ENCODE measurements around the gene WWOX.

Gene WWOX

DNA sequence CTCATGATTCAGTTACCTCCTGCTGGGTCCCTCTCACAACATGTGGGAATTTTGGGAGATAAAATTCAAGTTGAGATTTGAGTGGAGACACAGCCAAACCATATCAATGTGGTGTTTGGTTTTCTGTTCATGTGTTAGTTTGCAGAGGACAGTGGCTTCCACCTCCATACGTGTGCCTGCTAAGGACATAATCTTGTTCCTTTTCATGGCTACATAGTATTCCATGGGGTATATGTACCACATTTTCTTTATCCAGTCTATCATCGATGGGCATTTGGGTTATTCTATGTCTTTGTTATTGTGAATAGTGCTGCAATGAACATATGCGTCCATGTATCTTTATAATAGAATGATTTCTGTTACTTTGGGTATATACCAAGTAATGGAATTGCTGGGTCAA, 4.5 kb upstream of the WWOX start:
- no peak for DNase-seq (ENCODE audit: low read depth in 2 of 2)
- TF ChIP-seq, protein P1, sequence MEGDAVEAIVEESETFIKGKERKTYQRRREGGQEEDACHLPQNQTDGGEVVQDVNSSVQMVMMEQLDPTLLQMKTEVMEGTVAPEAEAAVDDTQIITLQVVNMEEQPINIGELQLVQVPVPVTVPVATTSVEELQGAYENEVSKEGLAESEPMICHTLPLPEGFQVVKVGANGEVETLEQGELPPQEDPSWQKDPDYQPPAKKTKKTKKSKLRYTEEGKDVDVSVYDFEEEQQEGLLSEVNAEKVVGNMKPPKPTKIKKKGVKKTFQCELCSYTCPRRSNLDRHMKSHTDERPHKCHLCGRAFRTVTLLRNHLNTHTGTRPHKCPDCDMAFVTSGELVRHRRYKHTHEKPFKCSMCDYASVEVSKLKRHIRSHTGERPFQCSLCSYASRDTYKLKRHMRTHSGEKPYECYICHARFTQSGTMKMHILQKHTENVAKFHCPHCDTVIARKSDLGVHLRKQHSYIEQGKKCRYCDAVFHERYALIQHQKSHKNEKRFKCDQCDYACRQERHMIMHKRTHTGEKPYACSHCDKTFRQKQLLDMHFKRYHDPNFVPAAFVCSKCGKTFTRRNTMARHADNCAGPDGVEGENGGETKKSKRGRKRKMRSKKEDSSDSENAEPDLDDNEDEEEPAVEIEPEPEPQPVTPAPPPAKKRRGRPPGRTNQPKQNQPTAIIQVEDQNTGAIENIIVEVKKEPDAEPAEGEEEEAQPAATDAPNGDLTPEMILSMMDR (IDR thresholded peaks at IDR 0.05; ENCODE audit: low read depth, low read length) = no peak
- H3K4me3 ChIP-seq (replicated peaks in 1 of 2; ENCODE audit: low read depth in 2 of 2, low read length in 2 of 2) = no peak overlapping the region

- no peak overlapping the region for H3K4me3 ChIP-seq (replicated peaks in 1 of 2; ENCODE audit: low read depth in 2 of 2, low read length in 2 of 2)
- TF ChIP-seq, protein P1 (IDR thresholded peaks at IDR 0.05; ENCODE audit: low read depth, low read length) = no peak
- DNase-seq (ENCODE audit: low read depth in 2 of 2) = peak in 1 of 2 donors; percentile 25
These were observed 3.1 kb upstream of the WWOX start for GRCh38 chr16:78096386-78096785.

DNA sequence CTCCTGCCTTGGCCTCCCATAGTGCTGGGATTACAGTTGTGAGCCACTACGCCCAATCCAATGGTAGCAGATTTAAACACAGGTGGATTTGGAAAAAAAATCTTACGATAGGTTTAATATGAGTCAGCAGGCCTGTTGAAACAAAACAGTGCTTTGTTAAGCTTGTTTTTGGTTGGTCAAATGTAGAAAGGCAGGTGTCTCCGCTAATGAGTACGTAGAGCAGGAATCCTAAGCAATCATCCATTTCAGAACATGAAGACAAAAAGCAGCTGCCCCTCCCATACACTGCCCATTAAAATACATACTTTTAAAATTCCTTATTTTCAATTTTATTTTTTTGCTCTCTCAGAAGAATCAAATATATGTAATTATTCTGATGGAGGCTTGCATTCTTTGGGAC, 1.9 kb upstream of the WWOX start:
- no peak for DNase-seq (ENCODE audit: low read depth in 2 of 2)
- TF ChIP-seq, protein P1 (IDR thresholded peaks at IDR 0.05; ENCODE audit: low read depth, low read length) = no peak
- H3K4me3 ChIP-seq (replicated peaks in 1 of 2; ENCODE audit: low read depth in 2 of 2, low read length in 2 of 2) = no peak overlapping the region

GRCh38 chr16:78098087-78098486, 1.4 kb upstream of the WWOX start:
- DNase-seq (ENCODE audit: low read depth in 2 of 2) = no peak
- H3K4me3 ChIP-seq (replicated peaks in 1 of 2; ENCODE audit: low read depth in 2 of 2, low read length in 2 of 2) = no peak overlapping the region
- TF ChIP-seq, protein P1 (IDR thresholded peaks at IDR 0.05; ENCODE audit: low read depth, low read length) = no peak

GRCh38 chr16:78098595-78099270, 721 bp upstream of the WWOX start:
- H3K4me3 ChIP-seq (replicated peaks in 1 of 2; ENCODE audit: low read depth in 2 of 2, low read length in 2 of 2) = peak overlapping the region; percentile 79 to 97
- DNase-seq (ENCODE audit: low read depth in 2 of 2) = no peak
- TF ChIP-seq, protein P1 (IDR thresholded peaks at IDR 0.05; ENCODE audit: low read depth, low read length) = no peak

DNA sequence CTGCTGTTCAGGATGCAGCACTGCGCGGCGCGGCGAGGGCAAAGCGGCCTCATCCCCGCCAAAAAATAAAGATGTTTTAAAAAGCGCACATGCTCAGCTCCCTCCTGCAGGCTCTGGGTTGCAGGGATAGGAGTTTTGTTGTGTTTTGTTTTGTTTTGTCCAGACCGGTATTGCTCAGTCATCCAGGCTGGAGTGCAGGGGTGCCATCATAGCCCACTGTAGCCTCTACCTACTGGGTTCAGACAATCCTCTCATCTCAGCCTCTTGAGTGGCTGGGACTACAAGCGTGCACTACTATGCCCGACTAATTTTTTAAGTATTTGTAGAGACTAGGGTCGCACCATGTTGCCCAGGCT, 636 bp downstream of the WWOX start:
- peak overlapping the region; percentile 79 to 97 for H3K4me3 ChIP-seq (replicated peaks in 1 of 2; ENCODE audit: low read depth in 2 of 2, low read length in 2 of 2)
- DNase-seq (ENCODE audit: low read depth in 2 of 2) = peak in 1 of 2 donors; percentile 51
- TF ChIP-seq, protein P1 (IDR thresholded peaks at IDR 0.05; ENCODE audit: low read depth, low read length) = peak; percentile 86
